ENCODE measurements around the gene CHAC1.
A peak's percentile ranks its signal among the peaks of the same experiment; 100 is the strongest.

The CHAC1 gene
- total RNA-seq: 15.4 to 91.1 reads per million in 2 experiments

- peak; percentile 92 for DNase-seq (ENCODE audit: low read depth)
Measured at GRCh38 chr15:40952901-40953712, at the start of gene CHAC1. Gene CHAC1, plus strand, starts transcription at chr15:40953471. Its CDS starts 113 bp downstream, at chr15:40953584.

- DNase-seq (ENCODE audit: low read depth): no peak
Measured at GRCh38 chr15:40904552-40905201, 48.6 kb upstream of the CHAC1 start.

DNA sequence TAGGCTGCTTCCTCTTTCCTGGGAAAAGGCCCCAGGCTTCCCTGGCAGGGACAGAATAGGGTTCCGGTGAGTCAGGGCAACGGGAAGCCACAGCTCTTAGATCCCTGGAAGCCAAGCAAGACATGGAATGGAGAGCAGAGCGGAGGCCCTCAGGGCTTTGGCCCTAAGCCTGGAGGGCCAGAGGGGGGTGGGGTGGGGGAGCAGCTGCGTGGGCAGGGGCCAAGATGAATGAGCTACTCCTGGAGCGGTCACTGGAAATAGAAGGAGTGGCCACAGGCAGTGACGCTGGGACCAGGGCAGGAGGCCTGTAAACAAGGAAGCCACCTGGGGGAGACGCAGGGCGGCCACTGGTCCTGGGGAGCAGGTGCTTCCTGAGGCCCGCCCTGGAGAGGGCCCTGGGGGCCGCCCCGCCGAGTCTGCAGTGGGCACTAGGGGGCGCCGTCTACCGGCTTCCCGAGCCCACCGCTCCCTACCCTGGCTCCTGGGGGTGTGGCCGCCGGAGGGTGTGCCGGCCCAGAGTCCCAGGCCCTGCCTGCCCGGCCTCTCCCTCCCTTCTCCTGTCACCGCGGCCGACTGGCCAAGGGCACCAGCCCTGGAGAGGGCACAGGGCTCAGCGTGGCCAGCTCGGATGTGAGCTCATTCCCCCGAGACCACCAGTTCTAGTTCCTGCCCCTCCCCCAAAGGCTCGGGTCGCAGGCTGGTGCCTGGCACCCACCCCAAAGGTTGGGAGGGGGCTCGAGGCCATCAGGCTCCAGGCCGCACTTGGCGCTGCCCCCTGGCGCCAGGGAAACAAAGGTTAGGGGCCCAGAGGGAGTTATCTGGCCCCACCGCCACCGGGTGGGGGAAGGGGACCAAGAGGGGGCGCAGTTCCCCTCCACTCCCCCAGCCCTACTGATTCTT lies 46.9 kb upstream of the CHAC1 start:
- peak; percentile 60 for DNase-seq (ENCODE audit: low read depth)

DNA sequence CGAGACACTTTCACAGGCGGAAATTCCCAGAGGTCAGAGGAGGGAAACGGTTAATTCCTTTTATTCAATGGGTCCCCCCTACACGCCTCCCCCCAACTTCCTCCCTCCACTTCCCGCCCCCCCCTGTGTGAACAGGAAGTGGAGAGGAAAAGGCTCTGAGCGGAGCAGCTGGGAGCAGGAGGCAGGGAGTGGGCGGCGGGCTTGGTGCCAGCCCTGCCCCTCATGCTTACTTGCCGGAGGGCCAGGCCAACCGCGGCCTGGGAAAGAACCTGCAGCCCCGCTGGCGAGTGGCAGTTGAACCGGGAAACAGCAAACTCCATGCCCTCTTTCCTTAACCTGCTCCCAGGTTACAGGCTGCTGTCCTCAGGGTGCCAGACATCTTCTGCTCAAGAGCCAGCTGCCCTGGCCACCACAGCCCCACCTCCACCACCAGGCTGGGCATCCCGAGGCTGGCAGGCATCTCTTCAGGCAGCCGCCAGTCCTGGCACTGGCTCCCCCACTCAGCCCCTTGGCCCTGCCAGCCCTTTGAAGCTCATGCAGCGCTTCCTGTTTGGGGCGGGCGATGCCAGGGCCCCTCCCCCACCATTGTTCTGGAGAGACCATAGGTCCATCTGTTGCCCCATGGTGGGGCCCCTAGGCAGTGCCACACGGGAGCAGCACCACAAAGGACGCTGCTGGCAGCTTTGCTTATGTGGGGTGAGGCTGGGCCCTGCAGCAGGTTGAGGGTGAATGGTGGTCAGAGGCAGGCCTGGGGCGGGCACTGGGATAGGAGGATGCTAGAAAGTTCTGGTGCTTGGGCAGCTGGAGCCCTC lies 46.1 kb upstream of the CHAC1 start:
- DNase-seq (ENCODE audit: low read depth): peak; percentile 38

- DNase-seq (ENCODE audit: low read depth): no peak
Measured at GRCh38 chr15:40908095-40908494, 45.2 kb upstream of the CHAC1 start.

DNA sequence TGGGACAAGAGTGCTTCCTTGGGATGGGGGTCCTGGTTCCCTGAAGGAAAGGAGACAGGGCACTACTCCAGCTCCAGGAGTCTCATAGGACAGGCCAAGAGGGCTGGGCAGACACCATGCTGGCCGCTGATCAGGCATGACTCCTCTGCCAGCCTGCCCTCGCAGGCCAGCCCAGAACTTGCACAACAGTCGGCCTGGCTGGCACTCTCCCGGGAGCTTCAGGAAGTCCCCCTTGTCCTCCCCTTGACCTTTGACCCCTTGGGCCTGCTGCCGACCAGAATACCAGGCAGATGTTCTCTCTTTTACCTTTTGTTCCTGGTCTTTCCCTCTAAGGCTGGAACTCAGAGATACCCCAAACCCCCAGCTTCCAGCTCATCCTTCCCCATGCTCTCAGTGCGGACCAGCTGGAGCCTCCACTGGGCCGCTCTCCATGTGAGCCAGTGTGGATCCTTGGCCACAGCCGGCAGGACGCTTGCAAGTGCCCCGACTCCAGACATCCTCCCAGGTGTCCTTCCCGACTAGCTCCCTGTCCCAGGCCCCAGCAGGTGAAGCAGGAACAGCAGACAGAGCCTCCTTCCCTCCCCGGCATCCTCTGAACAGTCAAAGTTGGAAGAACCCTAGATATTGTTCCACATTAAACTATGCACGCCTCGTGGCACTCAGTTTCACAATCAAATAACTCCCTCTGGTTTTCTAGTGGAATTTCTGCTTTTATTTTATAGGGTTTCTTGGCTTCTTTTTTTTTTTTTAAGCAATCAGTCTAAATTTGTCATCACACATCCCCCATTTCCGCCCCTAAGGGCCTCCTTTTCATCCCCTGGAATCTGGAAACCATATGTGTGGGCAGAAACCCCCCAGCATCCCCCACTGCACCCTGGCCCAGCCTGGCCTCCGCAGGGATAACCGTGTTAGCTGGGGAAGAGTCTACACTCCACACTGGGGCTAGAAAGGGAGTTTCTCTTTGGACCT lies 43.3 kb upstream of the CHAC1 start:
- DNase-seq (ENCODE audit: low read depth): no peak

DNA sequence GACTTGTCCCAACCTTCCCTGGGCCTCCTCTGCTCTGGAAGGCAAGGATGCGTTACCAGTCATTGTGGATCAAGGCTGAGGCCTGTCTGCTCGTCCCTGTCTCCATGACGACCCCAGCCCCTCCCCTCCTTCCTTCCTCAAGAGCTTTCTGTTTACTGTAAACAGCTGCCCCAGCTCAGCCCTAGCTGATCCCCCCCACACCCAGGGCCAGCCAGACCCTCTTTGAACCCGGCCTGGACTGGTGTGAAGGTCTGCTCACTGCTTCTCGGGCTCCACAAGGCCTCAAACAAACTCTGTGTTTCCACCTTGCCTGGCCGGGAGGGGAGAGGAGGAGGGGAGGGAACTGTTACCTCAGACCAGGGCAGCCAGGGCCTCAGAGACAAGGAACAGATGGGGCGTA lies 42.1 kb upstream of the CHAC1 start:
- no peak for DNase-seq (ENCODE audit: low read depth)

DNA sequence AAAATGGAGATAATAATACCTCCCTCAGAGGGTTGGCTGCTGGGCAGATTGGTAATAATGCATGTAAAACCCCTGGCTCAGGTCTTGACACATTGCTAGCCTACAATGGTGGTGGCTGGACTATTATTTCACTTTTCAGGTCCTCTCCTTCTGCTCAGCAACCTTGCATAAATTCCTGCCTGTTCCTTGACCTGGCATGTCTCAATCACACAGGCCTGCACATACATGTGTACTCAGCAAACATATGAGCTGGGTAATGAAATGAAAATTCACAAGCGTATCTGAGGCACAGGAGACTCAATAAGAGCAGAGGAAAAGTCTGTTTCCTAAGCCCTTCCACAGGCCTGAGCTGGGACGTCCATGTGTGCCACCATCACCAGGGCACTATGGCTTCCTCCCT lies 41.6 kb upstream of the CHAC1 start:
- no peak for DNase-seq (ENCODE audit: low read depth)

- no peak for DNase-seq (ENCODE audit: low read depth)
Measured at GRCh38 chr15:40912478-40912877, 40.8 kb upstream of the CHAC1 start.

GRCh38 chr15:40914013-40914412 lies 39.3 kb upstream of the CHAC1 start:
- no peak for DNase-seq (ENCODE audit: low read depth)

- DNase-seq (ENCODE audit: low read depth): no peak
Measured at GRCh38 chr15:40914486-40914885, 38.8 kb upstream of the CHAC1 start.

DNA sequence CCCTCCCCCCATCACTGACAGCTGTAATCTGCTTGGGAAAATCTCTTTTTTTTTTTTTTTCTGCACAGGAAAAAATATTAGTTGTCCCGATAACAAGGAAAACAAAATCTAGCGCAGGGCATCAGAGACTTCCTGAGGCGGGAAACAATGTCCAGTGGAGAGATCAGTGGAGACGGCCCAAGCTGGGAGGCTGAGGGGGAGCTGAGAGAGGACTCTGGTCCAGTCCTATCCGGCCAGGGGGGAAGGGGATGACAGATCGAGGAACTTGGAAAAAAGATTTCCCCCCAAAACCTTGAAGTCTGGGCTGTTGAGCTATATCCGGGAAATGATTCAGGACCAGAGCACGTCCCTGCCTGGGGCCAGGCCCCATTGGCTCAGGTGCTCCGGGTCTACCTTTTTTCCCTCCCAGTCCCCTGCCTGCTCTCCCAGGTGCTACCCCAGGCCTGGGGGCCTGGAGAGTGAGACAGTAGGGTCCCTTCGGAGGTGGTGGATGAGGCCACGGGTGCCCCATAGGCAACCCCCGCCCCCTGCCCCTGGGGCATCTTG lies 38.1 kb upstream of the CHAC1 start:
- no peak for DNase-seq (ENCODE audit: low read depth)

DNA sequence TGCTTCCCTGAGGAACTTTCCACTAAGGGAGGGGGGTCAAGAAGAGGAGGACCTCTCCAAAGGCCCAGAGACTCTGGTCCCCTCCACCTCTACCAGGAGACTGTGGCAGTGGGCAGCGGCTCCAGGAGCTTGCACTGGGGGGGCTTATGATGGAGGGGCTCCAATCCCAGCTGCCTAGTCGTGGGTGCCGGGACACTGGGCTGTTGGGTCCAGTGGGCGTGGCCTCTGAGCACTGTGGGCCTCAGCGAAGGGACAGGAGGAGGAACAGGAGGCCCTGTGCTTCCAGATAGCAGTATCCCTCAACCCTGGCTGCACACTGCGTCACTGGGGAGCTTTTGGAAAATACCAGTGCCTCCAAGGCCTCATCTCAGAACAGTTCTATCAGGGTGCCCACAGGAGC lies 37.6 kb upstream of the CHAC1 start:
- DNase-seq (ENCODE audit: low read depth): no peak

DNA sequence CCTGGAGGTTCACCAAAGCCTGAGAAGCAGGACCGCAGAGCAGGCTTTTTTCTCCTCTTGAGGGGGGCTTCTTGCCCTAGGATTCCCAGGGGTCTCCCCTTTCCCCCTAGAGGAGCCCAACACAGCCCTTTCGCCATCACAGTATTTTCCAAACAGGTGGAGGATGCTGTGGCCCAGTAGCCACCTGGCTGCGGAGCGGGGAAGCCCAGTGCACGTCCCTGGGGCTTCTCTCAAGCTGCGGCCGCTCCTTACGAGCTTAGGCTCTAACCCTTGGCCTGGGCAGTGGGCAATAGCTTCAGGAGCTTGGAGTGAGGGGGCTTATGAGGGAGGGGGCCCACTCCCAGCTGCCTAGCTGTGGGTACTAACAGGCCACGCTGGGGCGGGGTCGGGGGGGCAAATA lies 35.7 kb upstream of the CHAC1 start:
- DNase-seq (ENCODE audit: low read depth): no peak

DNA sequence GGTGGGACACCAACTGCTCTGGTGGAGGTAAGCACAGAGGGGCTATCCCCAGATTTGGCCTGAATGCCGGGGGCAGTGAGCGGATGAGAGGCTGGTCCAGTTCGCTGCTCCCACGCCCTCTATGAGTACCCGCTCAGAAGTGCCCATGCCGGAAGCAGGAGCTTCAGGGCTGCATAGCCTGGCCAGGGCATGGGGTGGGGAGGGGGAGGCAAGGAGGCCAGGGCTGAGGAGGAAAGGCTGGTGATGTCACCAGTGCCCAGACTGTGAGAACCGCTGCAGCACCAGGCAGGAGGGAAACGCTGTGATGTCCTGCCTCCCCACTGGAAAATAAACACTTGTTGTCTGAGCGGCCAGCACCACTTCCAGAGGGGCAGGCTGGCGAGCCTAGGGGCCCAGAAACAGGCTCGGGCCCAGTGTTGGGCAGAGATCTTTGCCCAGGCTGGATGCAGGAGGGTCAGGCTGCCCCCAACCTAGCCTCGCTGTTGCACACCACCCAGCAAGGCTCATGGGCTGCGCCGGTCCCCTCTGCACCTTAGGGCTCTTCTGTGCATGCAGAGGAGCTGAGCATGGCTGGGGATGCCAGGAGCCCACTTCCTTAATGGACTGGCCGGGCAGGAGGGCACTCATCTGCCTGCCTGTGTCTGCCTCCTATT lies 35.0 kb upstream of the CHAC1 start:
- DNase-seq (ENCODE audit: low read depth): no peak

GRCh38 chr15:40918799-40919392 lies 34.4 kb upstream of the CHAC1 start:
- DNase-seq (ENCODE audit: low read depth): no peak

DNA sequence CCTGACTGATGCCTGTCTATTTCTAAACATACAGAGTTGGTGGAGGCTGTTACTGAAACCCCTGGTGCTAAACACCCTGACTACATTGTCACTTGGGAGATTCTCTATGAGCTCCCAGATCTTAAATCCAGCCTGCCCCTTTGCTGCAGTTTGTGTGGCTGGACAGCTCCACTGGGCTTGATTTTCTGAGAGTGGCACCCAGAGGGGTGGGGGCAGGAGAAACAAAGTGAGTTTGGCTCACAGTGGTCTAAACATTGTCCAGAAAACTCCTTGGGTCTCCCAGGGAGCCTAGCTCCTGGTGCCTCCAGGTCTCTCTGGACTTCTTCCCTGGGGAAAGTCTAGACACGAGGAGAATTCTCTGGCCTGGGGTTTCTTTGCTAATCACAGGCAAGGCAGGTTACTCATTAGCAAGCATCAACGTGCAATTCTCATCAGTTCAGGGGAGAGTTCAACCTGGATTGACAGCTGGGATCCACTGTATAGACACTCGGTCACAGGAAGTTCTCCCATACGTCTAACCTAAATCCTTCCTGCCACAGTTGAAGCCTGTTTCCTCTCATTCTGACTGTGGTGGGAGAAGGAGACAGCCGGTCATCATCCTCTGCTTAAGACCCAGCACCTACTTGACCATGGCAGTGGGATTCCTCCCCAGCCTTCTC lies 31.2 kb upstream of the CHAC1 start:
- DNase-seq (ENCODE audit: low read depth): no peak

- no peak for DNase-seq (ENCODE audit: low read depth)
Measured at GRCh38 chr15:40922608-40923005, 30.7 kb upstream of the CHAC1 start.

GRCh38 chr15:40923551-40923950 lies 29.7 kb upstream of the CHAC1 start:
- DNase-seq (ENCODE audit: low read depth): no peak
